SK-N-SH (cell line): Measurements from ENCODE around the gene AEBP1. TPM values are rescaled to one million over a fixed set of nuclear protein-coding genes. Genes with fewer than 3 reads are reported as not detected.

ENCODE experiments used
- CTCF ChIA-PET: fragments of 300-600, 350-600 bp; formaldehyde crosslinking; extraction: SDS; loops from one replicate; lab custom pipeline; 2021; lab: Yijun Ruan, JAX
- POLR2A ChIA-PET: fragments of 350-600 bp; sonication (Branson Sonifier 250); formaldehyde crosslinking; extraction: SDS; loops from one replicate; lab custom pipeline; 2020; ENCODE audit warnings: antibody characterized with exemption, inconsistent platforms; lab: Yijun Ruan, JAX
- DNase-seq: peaks from one replicate; pipeline ENCODE4 v3.0.0; 2012
- H2AFZ ChIP-seq: fragments of 200-600 bp; sonication (generic); 2 replicates; pipeline ENCODE4 v1.8.1; 2016; ENCODE audit warnings: antibody characterized with exemption, mild to moderate bottlenecking, low read depth
- H3F3A ChIP-seq: fragments of 200-600 bp; sonication (generic); replicated peaks from 2 replicates; pipeline ENCODE3; 2016; ENCODE audit warnings: antibody characterized with exemption, mild to moderate bottlenecking; ENCODE audit not compliant: insufficient read depth
- H3K27ac ChIP-seq, 2 experiments: fragments of 200-500 bp in 1 of 2; fragments of 200-600 bp in 1 of 2; sonication (Bioruptor generic) in 1 of 2; sonication (generic), shearing (Covaris generic) in 1 of 2; 2 replicates each; pipeline versions ENCODE4 v1.5.1 to v1.6.1; 2014 to 2016; ENCODE audit warnings: low read depth in 2 of 2, inconsistent platforms in 1 of 2, low read length in 1 of 2, mild to moderate bottlenecking in 1 of 2, mixed read lengths in 1 of 2
- H3K27me3 ChIP-seq: fragments of 200-600 bp; sonication (generic), shearing (Covaris generic); 2 replicates; pipeline ENCODE4 v1.6.1; 2016; ENCODE audit warnings: mixed run types; ENCODE audit not compliant: insufficient read depth
- H3K36me3 ChIP-seq, 2 experiments: fragments of 200-500 bp in 1 of 2; fragments of 200-600 bp in 1 of 2; sonication (Bioruptor generic) in 1 of 2; sonication (generic) in 1 of 2; replicated peaks in 1 of 2; 2 replicates each; pipeline versions ENCODE3 to v1.5.1; 2014 to 2016; ENCODE audit warnings: low read length in 1 of 2, mild to moderate bottlenecking in 1 of 2; ENCODE audit not compliant: insufficient read depth in 2 of 2, control insufficient read depth in 1 of 2
- H3K4me1 ChIP-seq, 2 experiments: fragments of 200-500 bp in 1 of 2; fragments of 200-600 bp in 1 of 2; sonication (Bioruptor generic) in 1 of 2; sonication (generic), shearing (Covaris generic) in 1 of 2; 2 replicates each; pipeline versions ENCODE4 v1.5.1 to v1.6.1; 2014 to 2016; ENCODE audit warnings: low read depth in 1 of 2, low read length in 1 of 2, mixed run types in 1 of 2; ENCODE audit not compliant: insufficient read depth in 2 of 2, control insufficient read depth in 1 of 2
- H3K4me2 ChIP-seq: fragments of 200-600 bp; sonication (generic), shearing (Covaris generic); 2 replicates; pipeline ENCODE4 v1.6.1; 2017; ENCODE audit warnings: mixed run types
- H3K4me3 ChIP-seq, 2 experiments: fragments of 200-500 bp in 1 of 2; fragments of 200-600 bp in 1 of 2; sonication (Bioruptor generic) in 1 of 2; sonication (generic), shearing (Covaris generic) in 1 of 2; 2 replicates each; pipeline versions ENCODE4 v1.5.1 to v1.8.1; 2014 to 2016; ENCODE audit warnings: low read depth in 2 of 2, inconsistent platforms in 1 of 2, low read length in 1 of 2, mild to moderate bottlenecking in 1 of 2, mixed read lengths in 1 of 2, moderate library complexity in 1 of 2
- H3K79me2 ChIP-seq: fragments of 200-600 bp; sonication (generic); 2 replicates; pipeline ENCODE4 v1.8.1; 2017; ENCODE audit warnings: mild to moderate bottlenecking; ENCODE audit not compliant: insufficient read depth
- H3K9ac ChIP-seq: fragments of 200-600 bp; sonication (generic); 2 replicates; pipeline ENCODE4 v1.6.1; 2017; ENCODE audit warnings: mixed run types
- H3K9me2 ChIP-seq: fragments of 200-600 bp; sonication (generic); 2 replicates; pipeline ENCODE4 v1.6.1; 2017; ENCODE audit warnings: mixed run types
- H3K9me3 ChIP-seq: fragments of 200-600 bp; sonication (generic); 2 replicates; pipeline ENCODE4 v1.6.1; 2017; ENCODE audit warnings: mixed run types, mild to moderate bottlenecking, moderate library complexity
- H4K20me1 ChIP-seq: fragments of 200-600 bp; sonication (generic); 2 replicates; pipeline ENCODE4 v1.6.1; 2017; ENCODE audit warnings: mild to moderate bottlenecking, mixed run types; ENCODE audit not compliant: insufficient read depth
- EZH2phosphoT487 ChIP-seq: fragments of 200-600 bp; sonication (generic); IDR thresholded peaks from 2 replicates; pipeline ENCODE4 v1.6.1; 2017; ENCODE audit warnings: low read depth, mixed run types, mild to moderate bottlenecking, antibody characterized with exemption, moderate library complexity, borderline replicate concordance
- FOSL2 ChIP-seq: IDR thresholded peaks from 2 replicates; pipeline ENCODE4 v1.4.0; 2012; ENCODE audit warnings: low read depth, mild to moderate bottlenecking, moderate library complexity, borderline replicate concordance
- FOXM1 ChIP-seq: IDR thresholded peaks from 2 replicates; pipeline ENCODE4 v1.4.0; 2012; ENCODE audit warnings: low read depth, mild to moderate bottlenecking
- RAD21 ChIP-seq: IDR thresholded peaks from 2 replicates; pipeline ENCODE4 v1.6.1; 2012; ENCODE audit warnings: mild to moderate bottlenecking, low read length
- RCOR1 ChIP-seq: fragments of 150-350 bp; IDR thresholded peaks from 2 replicates; pipeline ENCODE4 v1.6.1; 2017; ENCODE audit warnings: antibody characterized with exemption, low read length
- RXRA ChIP-seq: IDR thresholded peaks from 2 replicates; pipeline ENCODE4 v1.4.0; 2012; ENCODE audit warnings: low read depth, mild to moderate bottlenecking, borderline replicate concordance
- TCF12 ChIP-seq: IDR thresholded peaks from 2 replicates; pipeline ENCODE4 v1.4.0; 2012
- YY1 ChIP-seq: IDR thresholded peaks from 2 replicates; pipeline ENCODE4 v1.4.0; 2012; ENCODE audit warnings: low read depth, mild to moderate bottlenecking
- WGBS: methylation state at CpG from one replicate; pipeline ENCODE4 v1.1.6; 2017; ENCODE audit warnings: low lambda C conversion rate; 5-methylcytosine and 5-hydroxymethylcytosine counted together
- polyA plus RNA-seq, 3 experiments: library from polyadenylated mRNA; depleted of rRNA; stranded (reverse); fragments of >200 nt; gene quantifications; 2 replicates each; pipeline ENCODE4 v1.2.3, GENCODE V29; 2012
- TF ChIP-seq, protein P1 (sequence below): IDR thresholded peaks from 2 replicates; pipeline ENCODE4 v1.4.0; 2012; ENCODE audit warnings: low read depth, borderline replicate concordance
- TF ChIP-seq, protein P2 (sequence below): IDR thresholded peaks from 2 replicates; pipeline ENCODE4 v1.6.1; 2012; ENCODE audit warnings: mild to moderate bottlenecking, low read depth, low read length, moderate library complexity
- TF ChIP-seq, protein P3 (sequence below): fragments of 150-350 bp; IDR thresholded peaks from 2 replicates; pipeline ENCODE4 v1.6.1; 2016; ENCODE audit warnings: mild to moderate bottlenecking, low read depth, low read length
- TF ChIP-seq, protein P4 (sequence below): fragments of 150-350 bp; IDR thresholded peaks from 2 replicates; pipeline ENCODE4 v1.6.1; 2017; ENCODE audit warnings: antibody characterized with exemption, low read length, low read depth, borderline replicate concordance
- TF ChIP-seq, protein P5 (sequence below): IDR thresholded peaks from 2 replicates; pipeline ENCODE4 v1.4.0; 2012; ENCODE audit warnings: low read depth, borderline replicate concordance

The AEBP1 gene
- polyA plus RNA-seq, 1 of the 3 experiments (the other 2 are of a cell fraction), result 105 TPM

DNA sequence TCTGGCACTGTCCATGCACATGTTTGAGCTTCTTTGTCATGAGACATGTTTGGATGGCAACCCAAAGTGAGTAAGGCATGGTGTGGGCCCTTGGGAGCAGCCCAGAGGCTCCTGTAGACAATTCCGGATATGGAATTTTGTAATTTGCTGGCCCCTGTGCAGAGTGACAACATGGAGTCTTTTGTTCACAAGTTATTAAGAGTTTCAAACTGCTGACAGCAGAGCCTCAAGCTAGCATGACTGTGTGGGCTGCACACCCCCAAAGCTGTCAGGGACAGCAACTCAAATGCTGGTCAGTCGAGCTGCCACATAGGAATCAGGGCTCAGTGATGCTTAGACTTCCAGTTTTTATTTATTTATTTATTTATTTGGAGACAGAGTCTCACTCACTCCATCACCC is 44.0 kb downstream of the AEBP1 start:
- H3K9me3 ChIP-seq, result no peaks in the 10 kb centered on the region
- H3K27ac ChIP-seq, result no peak overlapping the region
- CTCF ChIA-PET, result interaction anchor here (0.6 to 3.2 kb wide), 4 partner anchors 17 to 66 kb away, joined by 3 to 15 read pairs (median 7); no protein-coding TSS in a partner anchor
- TF ChIP-seq TCF12, result no peak
- TF ChIP-seq YY1, result no peak
- TF ChIP-seq RCOR1, result no peak
- TF ChIP-seq FOSL2, result no peak
- TF ChIP-seq RXRA, result no peak
- no peak for TF ChIP-seq EZH2phosphoT487
- TF ChIP-seq, protein P1, sequence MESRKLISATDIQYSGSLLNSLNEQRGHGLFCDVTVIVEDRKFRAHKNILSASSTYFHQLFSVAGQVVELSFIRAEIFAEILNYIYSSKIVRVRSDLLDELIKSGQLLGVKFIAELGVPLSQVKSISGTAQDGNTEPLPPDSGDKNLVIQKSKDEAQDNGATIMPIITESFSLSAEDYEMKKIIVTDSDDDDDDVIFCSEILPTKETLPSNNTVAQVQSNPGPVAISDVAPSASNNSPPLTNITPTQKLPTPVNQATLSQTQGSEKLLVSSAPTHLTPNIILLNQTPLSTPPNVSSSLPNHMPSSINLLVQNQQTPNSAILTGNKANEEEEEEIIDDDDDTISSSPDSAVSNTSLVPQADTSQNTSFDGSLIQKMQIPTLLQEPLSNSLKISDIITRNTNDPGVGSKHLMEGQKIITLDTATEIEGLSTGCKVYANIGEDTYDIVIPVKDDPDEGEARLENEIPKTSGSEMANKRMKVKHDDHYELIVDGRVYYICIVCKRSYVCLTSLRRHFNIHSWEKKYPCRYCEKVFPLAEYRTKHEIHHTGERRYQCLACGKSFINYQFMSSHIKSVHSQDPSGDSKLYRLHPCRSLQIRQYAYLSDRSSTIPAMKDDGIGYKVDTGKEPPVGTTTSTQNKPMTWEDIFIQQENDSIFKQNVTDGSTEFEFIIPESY, result no peak
- TF ChIP-seq, protein P2, sequence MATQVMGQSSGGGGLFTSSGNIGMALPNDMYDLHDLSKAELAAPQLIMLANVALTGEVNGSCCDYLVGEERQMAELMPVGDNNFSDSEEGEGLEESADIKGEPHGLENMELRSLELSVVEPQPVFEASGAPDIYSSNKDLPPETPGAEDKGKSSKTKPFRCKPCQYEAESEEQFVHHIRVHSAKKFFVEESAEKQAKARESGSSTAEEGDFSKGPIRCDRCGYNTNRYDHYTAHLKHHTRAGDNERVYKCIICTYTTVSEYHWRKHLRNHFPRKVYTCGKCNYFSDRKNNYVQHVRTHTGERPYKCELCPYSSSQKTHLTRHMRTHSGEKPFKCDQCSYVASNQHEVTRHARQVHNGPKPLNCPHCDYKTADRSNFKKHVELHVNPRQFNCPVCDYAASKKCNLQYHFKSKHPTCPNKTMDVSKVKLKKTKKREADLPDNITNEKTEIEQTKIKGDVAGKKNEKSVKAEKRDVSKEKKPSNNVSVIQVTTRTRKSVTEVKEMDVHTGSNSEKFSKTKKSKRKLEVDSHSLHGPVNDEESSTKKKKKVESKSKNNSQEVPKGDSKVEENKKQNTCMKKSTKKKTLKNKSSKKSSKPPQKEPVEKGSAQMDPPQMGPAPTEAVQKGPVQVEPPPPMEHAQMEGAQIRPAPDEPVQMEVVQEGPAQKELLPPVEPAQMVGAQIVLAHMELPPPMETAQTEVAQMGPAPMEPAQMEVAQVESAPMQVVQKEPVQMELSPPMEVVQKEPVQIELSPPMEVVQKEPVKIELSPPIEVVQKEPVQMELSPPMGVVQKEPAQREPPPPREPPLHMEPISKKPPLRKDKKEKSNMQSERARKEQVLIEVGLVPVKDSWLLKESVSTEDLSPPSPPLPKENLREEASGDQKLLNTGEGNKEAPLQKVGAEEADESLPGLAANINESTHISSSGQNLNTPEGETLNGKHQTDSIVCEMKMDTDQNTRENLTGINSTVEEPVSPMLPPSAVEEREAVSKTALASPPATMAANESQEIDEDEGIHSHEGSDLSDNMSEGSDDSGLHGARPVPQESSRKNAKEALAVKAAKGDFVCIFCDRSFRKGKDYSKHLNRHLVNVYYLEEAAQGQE, result no peak
- no peak for TF ChIP-seq RAD21
- TF ChIP-seq, protein P3, sequence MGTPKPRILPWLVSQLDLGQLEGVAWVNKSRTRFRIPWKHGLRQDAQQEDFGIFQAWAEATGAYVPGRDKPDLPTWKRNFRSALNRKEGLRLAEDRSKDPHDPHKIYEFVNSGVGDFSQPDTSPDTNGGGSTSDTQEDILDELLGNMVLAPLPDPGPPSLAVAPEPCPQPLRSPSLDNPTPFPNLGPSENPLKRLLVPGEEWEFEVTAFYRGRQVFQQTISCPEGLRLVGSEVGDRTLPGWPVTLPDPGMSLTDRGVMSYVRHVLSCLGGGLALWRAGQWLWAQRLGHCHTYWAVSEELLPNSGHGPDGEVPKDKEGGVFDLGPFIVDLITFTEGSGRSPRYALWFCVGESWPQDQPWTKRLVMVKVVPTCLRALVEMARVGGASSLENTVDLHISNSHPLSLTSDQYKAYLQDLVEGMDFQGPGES, result no peak
- TF ChIP-seq, protein P4, sequence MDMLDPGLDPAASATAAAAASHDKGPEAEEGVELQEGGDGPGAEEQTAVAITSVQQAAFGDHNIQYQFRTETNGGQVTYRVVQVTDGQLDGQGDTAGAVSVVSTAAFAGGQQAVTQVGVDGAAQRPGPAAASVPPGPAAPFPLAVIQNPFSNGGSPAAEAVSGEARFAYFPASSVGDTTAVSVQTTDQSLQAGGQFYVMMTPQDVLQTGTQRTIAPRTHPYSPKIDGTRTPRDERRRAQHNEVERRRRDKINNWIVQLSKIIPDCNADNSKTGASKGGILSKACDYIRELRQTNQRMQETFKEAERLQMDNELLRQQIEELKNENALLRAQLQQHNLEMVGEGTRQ, result no peak
- TF ChIP-seq FOXM1, result no peak
- TF ChIP-seq, protein P5, sequence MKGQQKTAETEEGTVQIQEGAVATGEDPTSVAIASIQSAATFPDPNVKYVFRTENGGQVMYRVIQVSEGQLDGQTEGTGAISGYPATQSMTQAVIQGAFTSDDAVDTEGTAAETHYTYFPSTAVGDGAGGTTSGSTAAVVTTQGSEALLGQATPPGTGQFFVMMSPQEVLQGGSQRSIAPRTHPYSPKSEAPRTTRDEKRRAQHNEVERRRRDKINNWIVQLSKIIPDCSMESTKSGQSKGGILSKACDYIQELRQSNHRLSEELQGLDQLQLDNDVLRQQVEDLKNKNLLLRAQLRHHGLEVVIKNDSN, result no peak
- POLR2A ChIA-PET, result interaction anchor here (1.6 kb wide), 1 partner anchor 24 kb away, joined by 4 read pairs; the partner anchor contains the start of gene POLD2
- no peak overlapping the region for H3K4me3 ChIP-seq
- DNase-seq, result peak; percentile 6
- H3K4me1 ChIP-seq, result peaks cover 0 to 18% of the 10 kb centered on the region in 2 experiments; a peak in 1 of 4 replicates
- H2AFZ ChIP-seq, result no peak overlapping the region
- WGBS, result 78% methylated on average over 2 of the region's 2 CpGs
- no peak overlapping the region for H3K4me2 ChIP-seq
- no peaks in the 10 kb centered on the region for H3K9me2 ChIP-seq
- H4K20me1 ChIP-seq, result no peaks in the 10 kb centered on the region
- no peaks in the 10 kb centered on the region for H3K36me3 ChIP-seq
- no peaks in the 10 kb centered on the region for H3K27me3 ChIP-seq
- no peaks in the 10 kb centered on the region for H3K79me2 ChIP-seq
- H3K9ac ChIP-seq, result no peak overlapping the region
- peaks cover 8% of the 10 kb centered on the region for H3F3A ChIP-seq
